G401.6 (cell line): ENCODE results near the gene ZNF846.
A peak's percentile ranks its signal among the peaks of the same experiment; 100 is the strongest.
"Not testable (repeated sequence)": the region's sequence is repeated elsewhere in the genome, so short reads cannot be mapped to it uniquely, and the experiment has no call there.

Experiments
- FAIRE-seq: peaks from 2 replicates; lab custom pipeline; 2012; peaks lifted over from hg19 to GRCh38; lab: Jason Lieb, UNC

Gene ZNF846

DNA sequence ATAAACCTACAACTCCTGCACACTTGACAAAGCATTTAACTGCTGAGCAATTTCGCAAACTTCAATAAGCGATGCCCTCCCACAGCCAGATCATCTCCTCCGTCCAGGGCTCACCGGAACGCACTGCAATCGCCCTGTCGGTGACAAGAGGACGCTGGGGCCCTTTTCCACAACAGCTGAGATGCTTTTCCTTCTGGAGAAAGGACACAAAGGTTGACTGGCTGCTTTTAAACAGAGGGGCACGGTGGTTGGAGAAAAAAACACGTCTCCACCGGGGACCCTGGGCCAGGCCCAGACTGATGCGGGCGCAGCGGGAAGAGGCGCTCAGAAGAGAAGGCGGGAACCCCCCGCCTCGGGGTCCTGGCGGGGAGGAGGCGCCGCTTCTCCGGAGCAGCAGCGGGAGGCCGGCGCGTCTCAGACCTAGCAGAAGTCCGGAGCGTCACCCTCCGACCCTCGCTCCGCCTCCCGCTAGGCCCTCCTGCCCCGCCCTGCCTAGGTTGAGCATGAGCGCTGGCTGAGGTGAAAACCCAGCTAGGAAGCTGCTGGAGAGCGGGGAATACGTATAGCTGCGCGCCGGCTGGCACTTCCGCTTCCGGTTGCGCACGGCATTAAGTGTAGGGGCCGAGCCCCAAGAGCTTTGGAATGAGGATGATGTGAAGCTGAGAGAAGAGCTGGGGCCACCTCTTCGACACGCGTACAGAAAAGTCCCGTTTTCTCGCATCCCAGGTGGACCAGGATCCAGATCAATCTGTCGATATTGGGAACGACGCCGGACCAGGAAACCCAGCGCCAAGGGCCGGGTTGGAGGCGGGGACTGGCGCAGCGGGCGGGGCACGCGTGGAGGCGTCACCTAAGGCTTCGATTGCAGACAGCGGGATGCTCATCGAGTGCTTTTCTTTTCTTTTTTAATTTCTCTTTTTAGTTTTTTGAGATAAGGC lies at the start of gene ZNF846:
TSS of gene ZNF846 (minus strand) at position 564 of the 938 bp plus-strand sequence. CDS start 3,788 bp downstream, outside the sequence.
- peak; percentile 94 for FAIRE-seq

DNA sequence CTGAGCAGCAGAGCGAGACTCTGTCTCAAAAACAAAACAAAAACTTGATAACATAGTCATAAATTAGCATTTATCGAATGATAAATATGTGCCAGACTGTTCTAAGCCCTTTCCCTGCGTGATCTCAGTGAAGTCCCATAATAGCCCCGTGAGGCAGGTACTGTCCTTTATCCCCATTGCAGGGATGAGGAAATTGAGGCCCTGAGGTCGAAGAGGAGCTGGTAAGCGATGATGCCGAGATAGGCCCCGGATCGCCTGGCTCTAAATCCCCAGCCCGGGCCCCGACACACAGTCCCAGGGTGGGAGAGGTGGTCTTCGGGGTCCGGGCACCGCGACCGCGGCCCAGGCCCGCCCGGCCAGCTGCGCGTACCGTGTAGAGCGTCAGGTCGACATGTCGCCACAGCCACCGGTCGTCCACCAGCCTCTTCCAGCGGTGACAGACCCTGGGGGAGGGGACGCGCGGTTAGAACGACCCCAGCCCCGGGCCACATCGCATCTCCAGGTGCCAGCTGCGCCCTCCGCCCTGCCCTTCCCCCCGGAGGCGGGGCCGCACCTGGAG lies 49.7 kb upstream of the ZNF846 start:
- FAIRE-seq: no peak

DNA sequence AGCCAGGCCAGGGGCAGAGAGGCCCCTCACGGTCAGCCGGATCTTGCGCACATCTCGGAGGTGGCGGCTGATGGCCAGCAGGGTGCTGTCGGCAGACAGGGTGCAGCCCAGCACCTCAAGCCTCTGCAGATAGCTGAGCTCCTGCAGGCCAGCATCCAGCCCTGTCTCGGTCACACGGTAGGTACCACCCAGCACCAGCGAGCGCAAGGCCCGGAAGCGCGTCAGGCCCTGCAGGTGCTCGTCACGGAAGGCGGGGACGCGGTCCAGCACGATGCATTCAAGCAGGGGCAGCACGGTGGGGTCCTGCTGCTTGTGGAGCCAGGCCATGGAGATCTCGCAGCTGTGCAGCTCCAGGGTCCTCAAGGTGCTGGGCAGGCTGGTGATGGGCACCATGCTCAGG lies 42.6 kb upstream of the ZNF846 start:
- FAIRE-seq: no peak

DNA sequence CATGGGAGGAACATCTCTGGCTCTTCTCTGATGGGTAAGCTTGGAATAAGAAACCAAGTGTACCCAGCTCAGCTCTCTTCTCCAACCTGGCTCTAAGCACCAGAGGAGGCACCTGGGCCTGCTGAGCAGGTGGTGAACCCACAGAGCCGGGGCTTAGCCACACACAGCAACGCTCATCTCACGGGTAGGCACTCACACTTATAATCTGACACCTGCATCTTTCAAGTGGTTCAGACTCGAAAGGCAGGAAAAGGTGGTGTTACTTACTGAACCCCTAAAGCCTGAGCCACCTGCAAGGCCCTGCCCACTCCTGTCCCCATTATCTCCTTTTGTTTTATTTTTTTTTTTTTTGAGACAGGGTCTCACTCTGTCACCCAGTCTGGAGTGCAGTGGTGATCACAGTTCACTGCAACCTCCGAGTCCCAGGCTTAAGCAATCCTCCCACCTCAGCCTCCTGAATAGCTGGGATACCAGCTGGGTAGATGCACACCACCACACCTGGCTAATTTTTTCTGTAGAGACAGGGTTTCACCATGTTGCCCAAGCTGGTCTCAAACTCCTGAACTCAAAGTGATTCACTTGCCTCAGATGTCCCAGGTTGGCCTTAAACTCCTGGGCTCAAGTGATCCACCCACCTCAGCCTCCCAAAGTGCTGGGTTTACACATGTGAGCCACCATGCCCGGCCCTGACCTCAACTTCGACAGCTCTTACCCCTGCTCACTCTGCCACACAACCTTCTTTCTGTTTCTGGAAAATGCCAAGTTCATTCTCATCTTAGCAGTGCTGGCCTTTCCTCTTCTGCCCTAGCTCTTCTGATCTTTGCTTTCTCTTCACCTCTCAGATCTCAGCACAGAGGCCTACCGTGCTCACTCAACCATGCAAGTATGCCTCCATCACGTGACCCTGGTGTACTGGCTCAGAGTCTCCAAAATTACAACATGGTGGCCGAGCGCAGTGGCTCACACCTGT lies 40.6 kb upstream of the ZNF846 start:
- FAIRE-seq: no peak

DNA sequence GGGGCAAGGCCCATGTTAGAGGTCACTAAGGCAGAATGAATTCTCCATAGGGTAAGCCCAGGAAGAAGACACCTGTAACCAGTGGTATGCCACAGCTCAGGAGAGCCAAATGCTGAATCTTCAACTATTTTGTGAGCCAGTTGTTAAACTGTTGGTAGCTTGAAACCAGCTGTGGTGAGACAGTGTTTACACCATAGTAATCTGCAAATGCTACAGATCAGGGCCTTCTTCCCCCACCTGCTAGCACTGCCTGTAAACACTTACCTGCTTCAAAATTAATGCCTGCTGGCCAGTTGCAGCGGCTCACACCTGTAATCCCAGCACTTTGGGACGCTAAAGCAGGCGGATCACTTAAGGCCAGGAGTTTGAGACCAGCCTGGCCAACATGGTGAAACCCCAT lies 38.3 kb upstream of the ZNF846 start:
- FAIRE-seq: no peak

DNA sequence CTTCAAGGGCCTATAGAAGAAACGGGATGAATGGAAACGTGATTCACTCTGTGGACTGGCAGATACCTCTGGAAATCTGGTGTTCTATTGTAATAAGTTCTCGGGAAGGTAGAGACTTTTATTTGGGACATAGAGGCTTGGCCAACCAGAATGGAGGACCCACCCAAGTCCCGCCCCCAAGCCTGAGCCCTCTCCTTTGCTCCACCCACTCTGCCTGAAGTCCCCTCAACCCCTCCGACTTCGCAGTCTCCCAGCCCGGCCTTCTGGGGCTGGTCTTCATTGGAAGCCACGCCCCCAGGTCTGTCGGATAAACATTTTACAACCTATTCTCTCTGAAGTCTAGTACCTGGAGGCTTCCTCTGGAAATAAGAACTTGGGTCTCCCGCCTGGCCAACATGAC lies 33.4 kb upstream of the ZNF846 start:
- FAIRE-seq: no peak

DNA sequence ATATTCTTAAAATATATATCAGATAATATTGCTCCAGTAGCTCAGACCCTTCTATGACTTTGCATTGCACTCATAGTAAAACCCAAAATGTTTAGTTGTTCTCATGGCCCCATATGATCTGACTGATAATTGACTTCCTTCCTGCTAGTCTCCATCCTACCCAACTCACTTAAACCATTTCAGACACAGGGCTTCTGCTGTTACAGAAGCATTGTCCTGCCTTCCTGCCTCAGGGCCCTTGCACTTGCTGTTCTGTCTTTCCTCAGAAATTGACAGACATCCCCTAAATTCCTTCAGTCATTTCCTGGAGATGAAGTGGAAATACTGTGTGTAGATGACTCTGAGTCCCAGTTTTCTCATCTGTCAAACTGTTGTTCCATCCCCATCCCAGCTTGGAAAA lies 30.6 kb upstream of the ZNF846 start:
- no peak for FAIRE-seq

DNA sequence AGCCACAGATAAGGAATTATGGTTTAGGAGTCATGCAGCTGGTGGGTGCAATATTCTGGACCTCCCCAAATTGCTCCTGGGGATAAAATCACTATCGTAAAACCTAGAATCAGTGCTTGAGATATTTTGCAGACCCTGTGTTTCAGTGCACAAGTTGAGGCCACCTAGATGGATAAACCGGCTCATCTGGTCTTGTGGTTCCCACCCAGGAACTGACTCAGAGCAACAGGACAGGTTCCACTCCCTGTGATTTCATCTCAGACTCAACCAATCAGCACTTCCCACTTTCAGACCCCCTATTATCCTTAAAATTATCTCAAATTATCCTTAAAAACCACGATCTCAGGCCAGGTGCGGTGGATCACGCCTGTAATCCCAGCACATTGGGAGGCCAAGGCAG lies 29.3 kb upstream of the ZNF846 start:
- no peak for FAIRE-seq

DNA sequence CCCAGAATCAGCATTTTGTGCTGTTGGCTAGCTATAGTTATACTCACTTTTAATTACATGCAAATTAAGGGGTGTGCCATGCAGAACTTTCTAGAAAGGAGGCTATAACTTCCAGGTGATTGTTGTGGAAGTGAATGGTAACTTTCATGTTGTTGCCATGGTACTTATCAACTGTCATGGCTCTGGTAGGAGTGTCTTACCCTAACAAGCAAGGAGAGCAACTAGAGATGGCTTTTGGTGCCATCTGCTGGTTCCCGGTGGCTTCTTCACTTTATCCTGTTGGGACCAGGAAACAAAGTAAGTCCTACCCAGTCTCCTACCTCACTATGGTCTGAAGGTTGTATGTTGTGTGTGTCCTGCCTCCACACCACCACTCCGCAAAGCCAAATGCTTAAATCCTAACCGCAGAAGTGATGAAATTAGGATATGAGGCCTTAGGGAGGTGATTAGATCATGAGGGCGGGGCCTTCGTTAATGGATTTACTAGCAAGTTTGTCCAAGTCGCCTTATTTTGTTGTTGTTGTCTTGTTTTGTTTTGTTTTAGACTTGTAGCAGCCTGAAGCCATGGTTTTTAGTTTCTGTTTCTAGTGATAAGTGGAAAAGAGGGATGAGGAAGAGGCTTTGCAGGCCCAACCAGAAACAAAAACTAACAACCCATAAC lies 27.7 kb upstream of the ZNF846 start:
- FAIRE-seq: peak; percentile 92

DNA sequence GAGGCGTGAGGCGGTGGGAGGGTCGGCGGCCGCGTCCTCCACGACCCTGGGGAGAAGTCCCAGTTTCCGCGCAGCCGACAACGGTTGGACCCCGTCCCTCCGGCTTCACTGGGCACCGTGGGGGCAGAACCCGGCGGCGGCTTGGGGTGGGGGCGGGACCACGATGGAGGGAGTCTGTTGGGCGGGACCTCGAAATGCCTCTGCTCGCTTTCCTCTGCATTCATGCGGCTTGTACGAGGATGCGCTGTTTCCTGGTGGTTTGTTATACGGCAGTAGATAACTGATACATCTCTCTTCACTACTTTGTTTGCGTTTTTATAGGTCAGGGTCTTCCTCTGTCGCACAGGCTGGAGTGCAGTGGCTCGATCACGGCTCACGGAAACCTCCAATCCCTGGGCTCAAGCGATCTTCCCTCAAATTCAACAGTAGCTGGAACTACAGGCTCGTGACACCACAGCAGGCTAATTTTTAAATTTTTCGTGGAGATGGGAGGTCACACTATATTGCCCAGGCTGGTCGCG lies 24.6 kb upstream of the ZNF846 start:
- no peak for FAIRE-seq

DNA sequence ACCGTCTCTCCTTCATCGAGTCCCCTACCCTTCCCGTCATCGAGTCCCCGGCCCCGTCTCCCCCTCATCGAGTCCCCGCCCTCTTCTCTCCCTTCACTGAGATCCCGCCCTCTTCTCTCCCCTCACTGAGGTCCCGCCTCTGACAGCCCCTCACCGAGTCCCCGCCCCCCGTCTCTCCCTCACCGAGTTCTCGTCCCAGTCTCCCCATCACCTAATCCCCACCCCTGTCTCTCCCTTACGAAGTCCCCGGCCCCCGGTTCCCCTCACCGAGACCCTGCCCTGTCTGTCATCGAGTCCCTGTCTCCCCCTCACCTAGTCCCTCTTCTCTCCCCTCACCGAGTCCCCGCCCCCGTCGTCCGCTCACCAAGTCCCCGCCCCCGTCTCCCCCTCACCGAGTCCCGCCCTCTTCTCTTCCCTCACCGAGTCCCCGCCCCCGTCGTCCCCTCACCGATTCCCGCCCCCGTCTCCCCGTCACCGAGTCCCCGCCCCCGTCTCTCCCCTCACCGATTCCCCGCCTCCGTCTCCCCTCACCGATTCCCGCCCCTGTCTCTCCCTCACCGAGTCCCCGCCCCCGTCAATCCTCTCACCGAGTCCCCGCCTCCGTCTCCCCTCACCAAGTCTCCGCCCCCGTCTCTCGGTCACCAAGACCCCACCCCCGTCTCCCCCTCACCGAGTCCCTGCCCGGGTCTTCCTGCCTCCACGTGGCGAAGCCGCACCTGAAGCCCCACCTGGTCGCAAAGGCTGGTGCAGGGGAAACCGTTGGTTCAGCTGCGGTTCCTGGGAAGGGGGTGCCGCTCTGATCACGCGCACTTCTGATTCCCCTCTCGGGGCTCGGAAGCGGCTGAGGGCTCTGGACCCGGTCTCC lies 23.9 kb upstream of the ZNF846 start:
- FAIRE-seq: no peak

DNA sequence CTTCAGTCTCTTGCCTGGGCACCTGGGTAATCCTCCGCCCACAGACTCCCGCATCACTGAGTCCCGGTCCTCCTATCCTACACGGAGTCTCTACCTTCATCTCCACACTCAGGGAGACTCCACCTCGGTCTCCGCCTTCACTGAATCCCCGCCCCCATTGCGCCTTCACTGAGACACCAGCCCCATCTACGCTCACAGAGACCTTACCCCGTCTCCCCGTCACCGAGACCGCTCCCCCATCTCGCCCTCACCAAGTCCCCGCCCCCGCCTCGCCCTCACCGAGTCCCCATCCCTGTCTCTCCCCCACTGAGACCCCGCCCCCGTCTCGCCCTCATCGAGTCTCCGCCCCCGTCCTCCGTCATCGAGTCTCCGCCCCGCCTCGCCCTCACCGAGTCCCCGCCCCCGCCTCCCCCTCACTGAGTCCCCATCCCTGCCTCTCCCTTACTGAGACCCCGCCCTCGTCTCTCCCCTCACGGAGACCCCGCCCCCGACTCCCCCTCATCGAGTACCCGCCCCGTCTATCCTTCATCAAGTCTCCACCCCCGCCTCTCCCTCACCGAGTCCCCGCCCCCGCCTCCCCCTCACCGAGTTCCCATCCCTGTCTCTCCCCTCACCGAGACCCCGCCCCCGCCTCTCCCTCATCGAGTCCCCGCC lies 23.1 kb upstream of the ZNF846 start:
- no peak for FAIRE-seq

DNA sequence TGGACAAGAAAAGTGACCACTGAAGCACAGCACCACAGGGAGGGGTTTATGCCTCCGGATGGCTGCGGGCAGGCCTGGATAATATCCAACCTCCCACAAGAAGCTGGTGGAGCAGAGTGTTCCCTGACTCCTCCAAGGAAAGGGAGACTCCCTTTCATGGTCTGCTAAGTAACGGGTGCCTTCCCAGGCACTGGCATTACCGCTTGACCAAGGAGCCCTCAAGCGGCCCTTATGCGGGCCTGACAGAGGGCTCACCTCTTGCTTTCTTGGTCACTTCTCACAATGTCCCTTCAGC lies 22.5 kb upstream of the ZNF846 start:
- FAIRE-seq: not testable (repeated sequence)

DNA sequence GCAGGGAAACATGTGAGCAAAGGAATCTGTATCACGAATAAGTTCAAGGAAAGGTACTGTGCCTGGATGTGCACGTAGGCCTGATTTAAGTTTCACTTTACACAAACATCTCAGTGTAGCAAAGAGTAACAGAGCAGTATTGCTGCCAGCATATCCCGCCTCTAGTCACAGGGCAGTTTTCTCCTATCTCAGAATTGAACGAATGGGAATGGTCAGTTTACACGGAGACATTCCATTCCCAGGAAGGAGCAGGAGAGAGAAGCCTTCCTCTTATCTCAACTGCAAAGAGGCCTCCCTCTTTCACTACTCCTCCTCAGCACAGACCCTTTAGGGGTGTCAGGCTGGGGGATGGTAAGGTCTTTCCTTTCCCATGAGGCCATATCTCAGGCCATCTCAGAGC lies 21.0 kb upstream of the ZNF846 start:
- FAIRE-seq: not testable (repeated sequence)

DNA sequence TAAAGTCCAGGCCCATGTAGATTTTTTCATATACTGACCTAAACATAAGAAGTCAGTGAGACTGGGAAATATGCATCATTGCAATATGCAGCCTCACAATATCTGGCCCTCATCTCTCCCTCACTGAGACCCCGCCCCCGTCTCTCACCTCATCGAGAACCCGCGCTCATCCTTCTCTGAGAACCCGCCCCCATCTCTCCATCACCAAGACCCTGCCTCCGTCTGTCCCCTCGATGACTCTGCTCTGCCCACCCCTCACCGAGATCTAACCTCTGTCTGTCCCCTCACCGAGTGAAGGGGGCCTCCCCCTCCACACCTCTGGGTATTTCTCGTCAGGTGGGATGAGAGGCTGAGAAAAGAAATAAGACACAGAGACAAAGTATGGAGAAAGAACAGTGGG lies 20.5 kb upstream of the ZNF846 start:
- no peak for FAIRE-seq

DNA sequence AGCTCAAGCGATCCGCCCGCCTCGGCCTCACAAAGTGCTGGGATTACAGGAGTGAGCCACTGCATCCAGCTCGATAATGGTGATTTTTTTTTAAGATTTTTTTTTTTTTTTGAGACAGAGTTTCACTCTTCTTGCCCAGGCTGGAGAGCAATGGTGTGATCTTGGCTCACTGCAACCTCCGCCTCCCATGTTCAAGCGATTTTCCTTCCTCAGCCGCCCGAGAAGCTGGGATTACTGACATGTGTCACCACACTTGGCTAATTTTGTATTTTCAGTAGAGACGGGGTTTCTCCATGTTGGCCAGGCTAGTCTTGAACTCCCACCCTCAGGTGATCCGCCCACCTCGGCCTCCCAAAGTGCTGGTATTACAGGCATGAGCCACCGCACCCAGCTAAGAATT lies 20.1 kb upstream of the ZNF846 start:
- not testable (repeated sequence) for FAIRE-seq

DNA sequence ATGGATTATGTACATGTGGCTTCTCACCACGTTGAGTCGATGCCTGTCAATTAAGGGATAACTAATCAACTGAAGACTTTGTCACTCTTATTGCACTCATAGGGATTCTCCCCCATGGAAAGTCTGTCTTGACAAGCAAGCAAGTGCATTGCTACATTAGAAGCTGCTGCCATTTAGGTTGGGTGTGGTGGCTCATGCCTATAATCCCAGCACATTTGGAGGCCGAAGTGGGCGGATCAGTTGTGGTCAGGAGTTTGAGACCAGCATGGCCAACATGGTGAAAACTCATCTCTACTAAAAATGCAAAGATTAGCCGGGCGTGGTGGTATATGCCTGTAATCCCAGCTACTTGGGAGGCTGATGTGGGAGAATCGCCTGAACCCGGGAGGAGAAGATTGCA lies 18.3 kb upstream of the ZNF846 start:
- FAIRE-seq: no peak

DNA sequence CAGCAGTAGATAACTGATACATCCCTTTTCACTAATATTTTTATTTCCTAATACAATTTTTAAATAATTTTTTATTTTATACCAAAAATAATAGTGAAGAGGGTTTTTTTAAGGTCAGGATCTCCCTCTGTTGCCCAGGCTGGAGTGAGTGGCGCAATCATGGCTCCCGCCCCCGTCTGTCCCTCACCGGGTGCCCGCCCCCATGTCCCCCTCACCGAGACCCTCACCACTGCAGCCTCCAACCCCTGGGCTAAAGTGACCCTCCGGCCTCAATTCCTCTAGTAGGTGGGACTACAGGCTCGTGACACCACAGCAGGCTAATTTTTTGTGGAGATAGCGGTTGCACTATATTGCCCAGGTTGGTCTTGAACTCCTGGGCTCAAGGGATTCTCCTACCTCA lies 17.8 kb upstream of the ZNF846 start:
- FAIRE-seq: no peak

DNA sequence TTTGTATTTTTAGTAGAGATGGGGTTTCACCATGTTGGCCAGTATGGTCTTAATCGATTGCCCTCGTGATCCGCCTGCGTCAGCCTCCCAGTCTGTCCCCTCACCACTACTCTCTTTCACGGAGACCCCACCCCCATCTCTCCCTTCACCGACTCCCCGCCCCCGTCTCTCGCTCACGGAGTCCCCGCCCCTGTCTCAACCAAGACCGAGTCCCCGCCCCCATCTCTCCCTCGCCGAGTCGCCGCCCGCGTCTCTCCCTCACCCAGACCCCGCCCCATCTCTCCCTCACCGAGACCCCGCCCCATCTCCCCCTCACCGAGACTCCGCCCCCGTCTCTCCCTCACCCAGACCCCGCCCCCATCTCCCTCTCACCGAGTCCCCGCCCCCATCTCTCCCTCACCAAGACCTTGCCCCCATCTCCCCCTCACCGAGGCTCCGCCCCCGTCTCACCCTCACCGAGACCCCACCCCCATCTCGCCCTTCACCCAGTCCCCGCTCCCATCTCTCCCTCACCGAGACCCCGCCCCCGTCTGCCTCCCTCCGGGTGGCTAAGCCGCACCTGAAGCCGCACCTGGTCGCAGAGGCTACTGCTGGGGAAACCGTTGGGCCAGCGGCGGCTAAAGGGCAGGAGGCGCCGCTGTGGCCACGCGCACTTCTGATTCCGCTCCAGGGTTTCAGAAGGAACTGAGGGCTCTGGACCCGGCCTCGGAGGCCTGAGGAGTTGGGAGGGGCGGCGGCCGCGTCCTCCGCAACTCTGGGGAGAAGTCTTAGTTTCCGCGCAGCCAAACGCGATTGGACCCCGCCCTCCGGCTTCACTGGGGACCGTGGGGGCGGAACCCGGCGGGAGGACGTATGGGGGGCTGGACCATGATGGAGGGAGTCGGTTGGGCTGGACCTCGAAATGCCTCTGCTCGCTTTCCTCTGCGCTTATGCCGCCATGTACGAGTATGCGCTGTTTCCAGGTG lies 17.1 kb upstream of the ZNF846 start:
- FAIRE-seq: no peak
